Heart right ventricle (tissue), 16 donors: ENCODE results near the gene TCERG1. TPM values are rescaled to one million over a fixed set of nuclear protein-coding genes. Genes with fewer than 3 reads are reported as not detected.

Experiments used
- ATAC-seq, 8 donors: fragments of 200-7000 bp; cut with Tn5 transposase; one replicate each; pipeline ENCODE4 v1.9.1; 2020; ENCODE audit warnings: mild to moderate bottlenecking in 8 of 8, moderate library complexity in 8 of 8, moderate number of reproducible peaks in 1 of 8
- DNase-seq, 2 donors: peaks; one replicate each; pipeline ENCODE4 v3.0.0-alpha.2; 2020
- H3K27ac ChIP-seq, 10 donors: fragments of 200-600 bp; sonication (generic) in 2 of 10; one replicate each; pipeline versions ENCODE4 v1.5.0 to v1.8.0; 2020 to 2022; ENCODE audit warnings: mild to moderate bottlenecking in 3 of 10
- H3K27me3 ChIP-seq, 7 donors: fragments of 200-600 bp; one replicate each; pipeline ENCODE4 v1.8.0; 2021 to 2022; ENCODE audit warnings: mild to moderate bottlenecking in 2 of 7
- H3K36me3 ChIP-seq, 9 donors: fragments of 200-600 bp; sonication (generic) in 1 of 9; one replicate each; pipeline versions ENCODE4 v1.5.0 to v1.8.0; 2020 to 2022; ENCODE audit warnings: mild to moderate bottlenecking in 2 of 9
- H3K4me1 ChIP-seq, 9 donors: fragments of 200-600 bp; sonication (generic) in 1 of 9; one replicate each; pipeline versions ENCODE4 v1.5.0 to v1.8.0; 2020 to 2022; ENCODE audit warnings: mild to moderate bottlenecking in 4 of 9
- H3K4me3 ChIP-seq, 10 donors: fragments of 200-600 bp; sonication (generic) in 2 of 10; one replicate each; pipeline versions ENCODE4 v1.5.0 to v1.8.0; 2020 to 2022; ENCODE audit warnings: mild to moderate bottlenecking in 7 of 10, moderate library complexity in 2 of 10
- H3K9me3 ChIP-seq, 11 donors: fragments of 200-600 bp in 10 of 11; sonication (generic) in 2 of 11; one replicate each; pipeline versions ENCODE4 v1.5.0 to v1.8.0; 2013 to 2022; ENCODE audit warnings: mild to moderate bottlenecking in 2 of 11, control low read depth in 1 of 11, moderate library complexity in 1 of 11
- CTCF ChIP-seq, 9 donors: fragments of 200-600 bp; sonication (generic) in 2 of 9; IDR thresholded peaks; one replicate each; pipeline versions ENCODE4 v1.5.0 to v1.8.0; 2021 to 2022; ENCODE audit warnings: antibody characterized with exemption in 9 of 9, mild to moderate bottlenecking in 5 of 9, moderate library complexity in 1 of 9
- WGBS, 2 donors: extraction: QIAGEN DNeasy Blood & Tissue Kit; methylation state at CpG; one replicate each; pipeline ENCODE4 v1.1.7; 2013; ENCODE audit warnings: inconsistent platforms in 1 of 2; 5-methylcytosine and 5-hydroxymethylcytosine counted together
- intact Hi-C, 10 donors: fragments of 100-400 bp; cut with DNase I; formaldehyde crosslinking; loops; one replicate each; pipeline versions ENCODE4 v1.11.1 to v1.14.2; 2022
- polyA plus RNA-seq, 2 donors: library from polyadenylated mRNA; stranded (reverse); fragments of 200-250 nt; gene quantifications; one replicate each; pipeline ENCODE4 v1.2.3, GENCODE V29; 2013
- total RNA-seq, 10 donors: library from RNA; stranded (reverse); fragmentation: NEBNext Ultra II Directional in 3 of 10; extraction: Animal tissue kit (Norgen Biotek cat#: 25700) in 3 of 10; gene quantifications; one replicate each; pipeline versions ENCODE4 v1.2.1 to v1.2.4, GENCODE V29; 2021 to 2023
- donor health status: Arrhythmogenic right ventricular cardiomyopathy.
- donor health status: ischemic (EF 13 %, LVEDD 7.1; RV severe dilation, severe dysfunction).
- donor health status: healthy with polysubstance abuse.
- donor health status: DM: no; HTN: yes; CAD: no.
- donor health status: DM: no; HTN: no; CAD: no.
- donor health status: ischemic (EF 25% LVEDD 6.9; RV normal size, moderate dysfunction).
- donor health status: ischemic (EF 25% LVEDD 5.7; RV mildly dilated, moderate dysfunction).
- donor health status: healthy.
- donor health status: DM: yes; HTN: yes; CAD: no.
- donor health status: Ischemic cardiomyopathy.
- donor health status: ischemic (EF 35%, LVEDD 5.7; RV mildly dilated, moderate dysfunction).
- donor health status: nonischemic (EF 11% LVEDD 7.7; RV severe dilation, severe dysfunction).
- donor health status: DM: yes; HTN: yes; CAD: no.
- donor health status: PGD.
- donor health status: ischemic (EF 29% LVEDD 5.4; RV normal size, mild dysfunction).
- donor health status: nonischemic (EF 23%, LVEDD 6.1; RV moderate dilation, normal function).

Gene TCERG1
- total and polyA plus RNA-seq, 12 donors, result 11.2 to 59.2 (median 21.1) TPM

GRCh38 chr5:146463446-146463845 lies 16.3 kb downstream of the TCERG1 start:
- no peak for TF ChIP-seq CTCF (IDR thresholded peaks at IDR 0.05)
- Histone ChIP-seq H3K27ac (no peak overlapping the region), H3K4me3 (no peak overlapping the region), H3K4me1 (peaks cover 0 to 12% (median 0%) of the 10 kb centered on the region in 9 donors), H3K36me3 (peaks cover 0 to 95% (median 33%) of the 10 kb centered on the region in 9 donors), H3K9me3 (no peaks in the 10 kb centered on the region), H3K27me3 (no peaks in the 10 kb centered on the region)
- ATAC-seq (no peak), DNase-seq (no peak)
- intact Hi-C loops, result no loop called here
- 94% methylated on average over 6 of the region's 6 CpGs for WGBS, 2 donors

- no peak for ATAC-seq
- H3K36me3 ChIP-seq, result peaks cover 0 to 91% (median 44%) of the 10 kb centered on the region in 9 donors
- intact Hi-C loops, result no loop called here
- DNase-seq, result no peak
- TF ChIP-seq CTCF (IDR thresholded peaks at IDR 0.05), result peak in 6 of 9 donors; percentile 29 to 61 (median 50)
- H3K4me1 ChIP-seq, result peaks cover 0 to 6% (median 0%) of the 10 kb centered on the region in 9 donors
- H3K27me3 ChIP-seq, result no peaks in the 10 kb centered on the region
- H3K4me3 ChIP-seq, result no peak overlapping the region
- 60 to 67% methylated on average over 3 of the region's 3 CpGs for WGBS, 2 donors
- H3K9me3 ChIP-seq, result no peaks in the 10 kb centered on the region
- H3K27ac ChIP-seq, result no peak overlapping the region
Observed at GRCh38 chr5:146466521-146467349, 19.6 kb downstream of the TCERG1 start.

GRCh38 chr5:146467760-146468159 lies 20.6 kb downstream of the TCERG1 start:
- H3K36me3 ChIP-seq, result peaks cover 0 to 91% (median 45%) of the 10 kb centered on the region in 9 donors
- no peak for DNase-seq
- H3K27ac ChIP-seq, result no peak overlapping the region
- ATAC-seq, result no peak
- peaks cover 0 to 6% (median 0%) of the 10 kb centered on the region in 9 donors for H3K4me1 ChIP-seq
- no peak overlapping the region for H3K4me3 ChIP-seq
- no peak for TF ChIP-seq CTCF (IDR thresholded peaks at IDR 0.05)
- no peaks in the 10 kb centered on the region for H3K27me3 ChIP-seq
- WGBS, 2 donors, result 93 to 100% methylated on average over 1 of the region's 1 CpG
- intact Hi-C loops, result no loop called here
- H3K9me3 ChIP-seq, result no peaks in the 10 kb centered on the region

- Histone ChIP-seq H3K36me3 (peaks cover 0 to 95% (median 45%) of the 10 kb centered on the region in 9 donors), H3K4me1 (peaks cover 0 to 6% (median 0%) of the 10 kb centered on the region in 9 donors), H3K4me3 (no peak overlapping the region), H3K27ac (no peak overlapping the region), H3K27me3 (no peaks in the 10 kb centered on the region), H3K9me3 (no peaks in the 10 kb centered on the region)
- no peak for TF ChIP-seq CTCF (IDR thresholded peaks at IDR 0.05)
- WGBS, 2 donors, result 97 to 100% methylated on average over 1 of the region's 1 CpG
- no peak for ATAC-seq
- intact Hi-C loops, result no loop called here
- no peak for DNase-seq
Observed at GRCh38 chr5:146474065-146474464, 26.9 kb downstream of the TCERG1 start.
